Right lobe of liver (tissue), 6 donors: ENCODE measurements around the gene DOK5. TPM values are rescaled to one million over a fixed set of nuclear protein-coding genes. Genes with fewer than 3 reads are reported as not detected.

Source experiments
- ATAC-seq, 4 donors: fragments of 200-7000 bp; cut with Tn5 transposase; one replicate each; pipeline ENCODE4 v1.9.1; 2020; ENCODE audit warnings: mild to moderate bottlenecking in 4 of 4, moderate library complexity in 4 of 4
- DNase-seq, 3 donors: peaks; one replicate each; pipeline ENCODE4 v3.0.0-alpha.2; 2020
- H3K27ac ChIP-seq, 3 donors: fragments of 200-600 bp; one replicate each; pipeline ENCODE4 v1.8.0; 2022
- H3K27me3 ChIP-seq, 2 donors: fragments of 200-600 bp; one replicate each; pipeline ENCODE4 v1.8.0; 2022
- H3K36me3 ChIP-seq, 4 donors: fragments of 200-600 bp; sonication (generic) in 1 of 4; one replicate each; pipeline versions ENCODE4 v1.5.1 to v1.8.0; 2017 to 2022; ENCODE audit warnings: control low read depth in 1 of 4
- H3K4me1 ChIP-seq, 4 donors: fragments of 200-600 bp; sonication (generic) in 1 of 4; one replicate each; pipeline versions ENCODE4 v1.5.1 to v1.8.0; 2017 to 2022; ENCODE audit warnings: control low read depth in 1 of 4
- H3K4me3 ChIP-seq, 3 donors: fragments of 200-600 bp; one replicate each; pipeline ENCODE4 v1.8.0; 2022
- H3K9me3 ChIP-seq, 4 donors: fragments of 200-600 bp; sonication (generic) in 1 of 4; one replicate each; pipeline versions ENCODE4 v1.5.1 to v1.8.0; 2017 to 2022; ENCODE audit warnings: control low read depth in 1 of 4
- CTCF ChIP-seq, 4 donors: fragments of 200-600 bp in 3 of 4; fragments of 450-650 bp in 1 of 4; IDR thresholded peaks; one replicate each; pipeline versions ENCODE4 v1.5.1 to v1.8.0; 2016 to 2022; ENCODE audit warnings: antibody characterized with exemption in 4 of 4, mild to moderate bottlenecking in 2 of 4
- POLR2A ChIP-seq: fragments of 450-650 bp; IDR thresholded peaks from one replicate; pipeline ENCODE4 v1.6.1; 2017; ENCODE audit warnings: antibody characterized with exemption, mild to moderate bottlenecking
- WGBS: methylation state at CpG from one replicate; pipeline ENCODE4 v1.1.6; 2018; ENCODE audit warnings: low coverage, low lambda C conversion rate; ENCODE audit not compliant: insufficient coverage; ENCODE audit errors: missing lambda C conversion rate; 5-methylcytosine and 5-hydroxymethylcytosine counted together
- intact Hi-C, 2 donors: fragments of 100-400 bp; cut with DNase I; formaldehyde crosslinking; loops; one replicate each; pipeline versions ENCODE4 v1.11.2 to v1.14.1; 2022
- total RNA-seq, 6 experiments: library from RNA; depleted of rRNA in 2 of 6; stranded (reverse); fragments of >200 nt in 2 of 6; fragmentation: NEBNext Ultra II Directional in 3 of 6; extraction: Animal tissue kit (Norgen Biotek cat#: 25700) in 3 of 6; gene quantifications; one replicate each; pipeline versions ENCODE4 v1.1.0 to v1.2.4, GENCODE V29; 2016 to 2023
- donor health status: DM: no; HTN: yes; CAD: no.
- donor health status: DM: no; HTN: no; CAD: no.
- donor health status: DM: no; HTN: no; CAD: no.
- donor health status: DM: no; HTN: yes; CAD: no.
- donor health status: DM: no; HTN: yes; CAD: no.

The DOK5 gene
- total RNA-seq, 6 experiments from 2014 or later = 0.43 to 0.69 TPM; not detected in 4

GRCh38 chr20:54515793-54516628, 40.6 kb downstream of the DOK5 start:
- no peak overlapping the region for H3K4me3 ChIP-seq
- no peaks in the 10 kb centered on the region for H3K36me3 ChIP-seq
- ATAC-seq (no peak), DNase-seq (no peak)
- H3K9me3 ChIP-seq = no peaks in the 10 kb centered on the region
- 46% methylated on average over 6 of the region's 6 CpGs for WGBS
- no peaks in the 10 kb centered on the region for H3K4me1 ChIP-seq
- TF ChIP-seq CTCF (IDR thresholded peaks at IDR 0.05) (no peak), POLR2A (no peak)
- H3K27me3 ChIP-seq = no peaks in the 10 kb centered on the region
- intact Hi-C loops = no loop called here
- no peak overlapping the region for H3K27ac ChIP-seq

- no peaks in the 10 kb centered on the region for H3K9me3 ChIP-seq
- H3K27me3 ChIP-seq = no peaks in the 10 kb centered on the region
- no peak for DNase-seq
- no peaks in the 10 kb centered on the region for H3K36me3 ChIP-seq
- ATAC-seq = no peak
- no peak overlapping the region for H3K27ac ChIP-seq
- H3K4me3 ChIP-seq = no peak overlapping the region
- intact Hi-C loops = no loop called here
- TF ChIP-seq CTCF (IDR thresholded peaks at IDR 0.05) (no peak), POLR2A (no peak)
- 65% methylated on average over 4 of the region's 4 CpGs for WGBS
- no peaks in the 10 kb centered on the region for H3K4me1 ChIP-seq
These were observed 42.0 kb downstream of the DOK5 start for GRCh38 chr20:54517241-54517975.

GRCh38 chr20:54524849-54525248, 49.5 kb downstream of the DOK5 start:
- intact Hi-C loops = no loop called here
- no peaks in the 10 kb centered on the region for H3K4me1 ChIP-seq
- H3K27ac ChIP-seq = no peak overlapping the region
- no peak for TF ChIP-seq CTCF (IDR thresholded peaks at IDR 0.05)
- TF ChIP-seq POLR2A = no peak
- H3K4me3 ChIP-seq = no peak overlapping the region
- ATAC-seq (no peak), DNase-seq (no peak)
- 47% methylated on average over 3 of the region's 3 CpGs for WGBS
- no peaks in the 10 kb centered on the region for H3K36me3 ChIP-seq
- no peaks in the 10 kb centered on the region for H3K9me3 ChIP-seq
- H3K27me3 ChIP-seq = no peaks in the 10 kb centered on the region

GRCh38 chr20:54525916-54526590, 50.7 kb downstream of the DOK5 start:
- 26% methylated on average over 5 of the region's 5 CpGs for WGBS
- no peak for TF ChIP-seq CTCF (IDR thresholded peaks at IDR 0.05)
- TF ChIP-seq POLR2A = no peak
- H3K36me3 ChIP-seq = no peaks in the 10 kb centered on the region
- no peak for DNase-seq
- H3K27ac ChIP-seq = no peak overlapping the region
- no peaks in the 10 kb centered on the region for H3K4me1 ChIP-seq
- intact Hi-C loops = no loop called here
- H3K27me3 ChIP-seq = no peaks in the 10 kb centered on the region
- ATAC-seq = no peak
- H3K4me3 ChIP-seq = no peak overlapping the region
- no peaks in the 10 kb centered on the region for H3K9me3 ChIP-seq
